Endothelial cell of umbilical vein (primary cell): ENCODE results near the gene C11orf65. TPM values are rescaled to one million over a fixed set of nuclear protein-coding genes. Genes with fewer than 3 reads are reported as not detected.

Source experiments
- BruUV-seq: library from RNA; stranded (reverse); fragments of 400-500 nt; replicated peaks from 2 replicates; lab custom pipeline; 2021; lab: Mats Ljungman, UMichigan
- CTCF ChIA-PET: fragments of 300-600, 350-600 bp; sonication (Branson Sonifier 250); formaldehyde crosslinking; loops from one replicate; lab custom pipeline; 2021; ENCODE audit warnings: antibody characterized with exemption, inconsistent platforms; lab: Charles Lee
- POLR2A ChIA-PET: fragments of 300-600, 350-600 bp; sonication (Branson Sonifier 250); formaldehyde crosslinking; loops from one replicate; lab custom pipeline; 2021; ENCODE audit warnings: antibody characterized with exemption, inconsistent platforms; lab: Charles Lee
- DNase-seq: peaks from one replicate; pipeline ENCODE4 v3.0.0-alpha.2; 2011; ENCODE audit warnings: low read depth, low spot score
- FAIRE-seq: peaks from 2 replicates; lab custom pipeline; 2011; peaks lifted over from hg19 to GRCh38; lab: Jason Lieb, UNC
- H2AFZ ChIP-seq: 2 replicates; pipeline ENCODE4 v1.6.0; 2012; ENCODE audit warnings: low read depth, low read length, control low read depth, inconsistent platforms
- H3K27ac ChIP-seq: 2 replicates; pipeline ENCODE4 v1.5.1; 2011; ENCODE audit warnings: low read depth, mild to moderate bottlenecking, control low read depth, low read length, moderate library complexity; ENCODE audit not compliant: insufficient read depth
- H3K27me3 ChIP-seq, 2 experiments: 2 replicates each; pipeline versions ENCODE4 v1.6.0 to v1.6.1; 2011; ENCODE audit warnings: low read length in 2 of 2, mixed read lengths in 1 of 2; ENCODE audit not compliant: control insufficient read depth in 2 of 2, insufficient read depth in 2 of 2
- H3K36me3 ChIP-seq, 2 experiments: 2 replicates in 1 of 2; 3 replicates in 1 of 2; pipeline ENCODE4 v1.5.1; 2011; ENCODE audit warnings: low read length in 2 of 2, mild to moderate bottlenecking in 1 of 2, moderate library complexity in 1 of 2; ENCODE audit not compliant: control insufficient read depth in 2 of 2, insufficient read depth in 2 of 2; ENCODE audit errors: extremely low read depth in 1 of 2
- H3K4me1 ChIP-seq: 3 replicates; pipeline ENCODE4 v1.5.1; 2011; ENCODE audit warnings: mild to moderate bottlenecking, low read length; ENCODE audit not compliant: control insufficient read depth, insufficient read depth; ENCODE audit errors: extremely low read depth
- H3K4me2 ChIP-seq: 2 replicates; pipeline ENCODE4 v1.6.1; 2011; ENCODE audit warnings: low read length, control low read depth, mixed read lengths; ENCODE audit not compliant: insufficient read depth
- H3K4me3 ChIP-seq, 3 experiments: fragments of 200-600 bp in 1 of 3; sonication (generic), shearing (Covaris generic) in 1 of 3; replicated peaks in 1 of 3; 2 replicates each; pipeline ENCODE4 v1.5.1; 2011 to 2016; ENCODE audit warnings: control low read depth in 3 of 3, low read length in 3 of 3, mild to moderate bottlenecking in 2 of 3, inconsistent platforms in 1 of 3, low read depth in 1 of 3, moderate library complexity in 1 of 3; ENCODE audit not compliant: insufficient read depth in 1 of 3
- H3K79me2 ChIP-seq: 2 replicates; pipeline ENCODE4 v1.6.0; 2012; ENCODE audit warnings: low read length, inconsistent platforms; ENCODE audit not compliant: control insufficient read depth, insufficient read depth
- H3K9ac ChIP-seq: replicated peaks from 2 replicates; pipeline ENCODE3; 2011; ENCODE audit warnings: low read length, control low read depth; ENCODE audit not compliant: insufficient read depth; ENCODE audit errors: extremely low read depth
- H3K9me1 ChIP-seq: replicated peaks from 3 replicates; pipeline ENCODE4 v1.6.0; 2011; ENCODE audit warnings: mild to moderate bottlenecking, low read length; ENCODE audit not compliant: control insufficient read depth, insufficient read depth; ENCODE audit errors: extremely low read depth
- H3K9me3 ChIP-seq: replicated peaks from 2 replicates; pipeline ENCODE4 v1.5.1; 2012; ENCODE audit warnings: low read length, inconsistent platforms; ENCODE audit not compliant: control insufficient read depth, insufficient read depth
- H4K20me1 ChIP-seq: replicated peaks from 2 replicates; pipeline ENCODE3; 2011; ENCODE audit warnings: mild to moderate bottlenecking, low read length; ENCODE audit not compliant: control insufficient read depth, insufficient read depth; ENCODE audit errors: extremely low read depth
- CTCF ChIP-seq, 2 donors: IDR thresholded peaks; 1 replicate in 1 of 2; 2 replicates in 1 of 2; pipeline ENCODE4 v1.5.1; 2011; ENCODE audit warnings: low read length in 2 of 2, mild to moderate bottlenecking in 2 of 2, moderate library complexity in 2 of 2, control low read depth in 1 of 2, inconsistent platforms in 1 of 2, low read depth in 1 of 2; ENCODE audit not compliant: insufficient read depth in 1 of 2; ENCODE audit errors: extremely low read depth in 1 of 2
- EZH2 ChIP-seq: IDR thresholded peaks from 2 replicates; pipeline ENCODE4 v1.6.1; 2012; ENCODE audit warnings: borderline replicate concordance, low read depth, mild to moderate bottlenecking, moderate library complexity, low read length, inconsistent platforms; ENCODE audit not compliant: severe bottlenecking
- FOS ChIP-seq: IDR thresholded peaks from 2 replicates; pipeline ENCODE4 v1.6.1; 2011; ENCODE audit warnings: mild to moderate bottlenecking, low read length, moderate library complexity, borderline replicate concordance; ENCODE audit not compliant: insufficient read depth
- GATA2 ChIP-seq: IDR thresholded peaks from 2 replicates; pipeline ENCODE4 v1.7.0; 2011; ENCODE audit warnings: low read depth, mild to moderate bottlenecking, moderate library complexity, mixed read lengths, low read length; ENCODE audit not compliant: insufficient read length, insufficient read depth
- JUN ChIP-seq: IDR thresholded peaks from 2 replicates; pipeline ENCODE4 v1.6.1; 2011; ENCODE audit warnings: borderline replicate concordance, low read depth; ENCODE audit not compliant: insufficient read length, insufficient read depth
- MAX ChIP-seq: IDR thresholded peaks from 2 replicates; pipeline ENCODE4 v1.6.1; 2011; ENCODE audit not compliant: insufficient read depth, insufficient read length
- MYC ChIP-seq: IDR thresholded peaks from one replicate; pipeline ENCODE4 v1.6.1; 2011; ENCODE audit warnings: mild to moderate bottlenecking, low read depth, low read length
- POLR2A ChIP-seq: IDR thresholded peaks from 2 replicates; pipeline ENCODE4 v1.6.1; 2012; ENCODE audit warnings: low read depth, mild to moderate bottlenecking, control low read depth, low read length
- POLR2AphosphoS5 ChIP-seq: IDR thresholded peaks from 2 replicates; pipeline ENCODE4 v1.6.1; 2012; ENCODE audit warnings: low read depth, mild to moderate bottlenecking, control low read depth, low read length, moderate library complexity; ENCODE audit not compliant: insufficient read depth
- dilution Hi-C: fragments of 300-500 bp; cut with MboI; formaldehyde crosslinking; loops from one replicate; pipeline ENCODE4 v1.15.0; 2019; ENCODE audit warnings: low sequenced_read_pairs; ENCODE audit not compliant: extremely low pct_ligation_motif_present
- intact Hi-C: fragments of 100-400 bp; cut with micrococcal nuclease; formaldehyde crosslinking; loops from one replicate; pipeline ENCODE4 v1.10.0; 2022
- polyA plus RNA-seq, 4 experiments: library from polyadenylated mRNA; depleted of rRNA in 3 of 4; stranded (reverse) in 3 of 4; unstranded in 1 of 4; fragments of >200 nt; gene quantifications; 2 replicates each; pipeline versions ENCODE4 v1.2.1 to v1.2.3, GENCODE V29; 2011 to 2012; ENCODE audit warnings: missing spikeins in 1 of 4
- total RNA-seq: library from RNA; stranded (reverse); gene quantifications from 2 replicates; pipeline ENCODE4 v1.2.3, GENCODE V29; 2021

C11orf65 gene
- total and polyA plus RNA-seq, 2 donors (not counting 3 experiments of a cell fraction or from before 2014, with no cell fraction given): not detected

GRCh38 chr11:108498816-108499408 lies 31.6 kb upstream of the C11orf65 start:
- H3K4me2 ChIP-seq: peak overlapping the region; percentile 14
- FAIRE-seq (no peak), DNase-seq (no peak)
- dilution Hi-C loops (no loop called here), intact Hi-C loops (loop anchor here (2.0 to 5.0 kb wide), 4 partner anchors 94 to 377 kb away; partner anchors contain the start of genes ACAT1 and EXPH5)
- H2AFZ ChIP-seq: peak overlapping the region; percentile 91
- POLR2A ChIA-PET: no interaction called here
- peaks cover 10% of the 10 kb centered on the region for H3K4me1 ChIP-seq
- H4K20me1 ChIP-seq: no peaks in the 10 kb centered on the region
- TF ChIP-seq MAX (no peak), POLR2AphosphoS5 (no peak), POLR2A (no peak), EZH2 (no peak), GATA2 (no peak), CTCF (IDR thresholded peaks at IDR 0.05; ENCODE audit: extremely low read depth in 1 of 2, insufficient read depth in 1 of 2, low read depth in 1 of 2, low read length in 2 of 2) (no peak), JUN (no peak), MYC (no peak), FOS (no peak)
- H3K79me2 ChIP-seq: peaks cover 13% of the 10 kb centered on the region
- H3K4me3 ChIP-seq: peak overlapping the region in 2 of 3 experiments; percentile 48 to 71
- H3K9ac ChIP-seq: peak overlapping the region; percentile 89
- H3K9me3 ChIP-seq: no peaks in the 10 kb centered on the region
- no peaks in the 10 kb centered on the region for H3K27me3 ChIP-seq
- peak overlapping the region; percentile 14 for H3K27ac ChIP-seq
- CTCF ChIA-PET: no interaction called here
- H3K36me3 ChIP-seq: no peaks in the 10 kb centered on the region
- H3K9me1 ChIP-seq: no peaks in the 10 kb centered on the region
- no TSS peak for BruUV-seq
